ENCODE data around the gene B4GALT1.

The B4GALT1 gene

GRCh38 chr9:33167084-33167971 lies at the start of gene B4GALT1:
Gene B4GALT1 (minus strand): TSS chr9:33167336. CDS start chr9:33167169, 167 bp downstream.
- in situ Hi-C loops (cut with MboI; ENCODE audit: low sequenced_read_pairs), result no loop called here

- in situ Hi-C loops (cut with MboI; ENCODE audit: low sequenced_read_pairs), result no loop called here
These were observed 44.7 kb upstream of the B4GALT1 start for GRCh38 chr9:33211695-33212393.

DNA sequence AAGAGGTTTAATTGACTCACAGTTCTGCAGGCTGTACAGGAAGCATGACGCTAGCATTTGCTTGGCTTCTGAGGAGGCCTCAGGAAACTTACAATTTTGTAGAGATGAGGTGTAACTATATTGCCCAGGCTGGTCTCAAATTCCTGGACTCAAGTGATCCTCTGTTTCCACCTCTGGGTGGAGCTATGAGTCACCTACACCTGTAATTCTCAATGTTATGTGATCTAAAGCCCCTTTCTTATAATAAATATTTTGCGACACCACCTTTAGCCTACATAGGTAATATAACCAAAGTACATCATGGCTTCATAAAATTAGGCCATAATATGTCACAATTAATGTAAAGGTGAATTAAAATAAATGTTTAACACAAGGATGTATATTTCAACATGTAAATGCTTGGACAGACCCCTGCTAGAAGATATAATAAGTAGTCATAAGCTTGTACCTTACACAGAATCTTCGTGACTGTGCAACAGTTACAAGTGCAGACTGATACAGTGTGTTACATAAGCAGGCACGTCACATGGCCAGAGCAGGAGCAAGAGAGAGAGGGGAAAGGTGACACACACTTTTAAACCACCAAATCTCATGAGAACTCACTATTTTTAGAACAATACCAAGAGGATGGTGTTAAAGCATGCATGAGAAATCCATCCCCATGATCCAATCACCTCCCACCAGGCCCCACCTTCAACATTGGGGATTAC lies 43.0 kb upstream of the B4GALT1 start:
- in situ Hi-C loops (cut with MboI; ENCODE audit: low sequenced_read_pairs), result no loop called here

- in situ Hi-C loops (cut with MboI; ENCODE audit: low sequenced_read_pairs), result no loop called here
These were observed 42.3 kb upstream of the B4GALT1 start for GRCh38 chr9:33209394-33209793.

- in situ Hi-C loops (cut with MboI; ENCODE audit: low sequenced_read_pairs), result no loop called here
These were observed 35.5 kb upstream of the B4GALT1 start for GRCh38 chr9:33202552-33203201.

GRCh38 chr9:33202018-33202417 lies 34.9 kb upstream of the B4GALT1 start:
- in situ Hi-C loops (cut with MboI; ENCODE audit: low sequenced_read_pairs), result no loop called here

DNA sequence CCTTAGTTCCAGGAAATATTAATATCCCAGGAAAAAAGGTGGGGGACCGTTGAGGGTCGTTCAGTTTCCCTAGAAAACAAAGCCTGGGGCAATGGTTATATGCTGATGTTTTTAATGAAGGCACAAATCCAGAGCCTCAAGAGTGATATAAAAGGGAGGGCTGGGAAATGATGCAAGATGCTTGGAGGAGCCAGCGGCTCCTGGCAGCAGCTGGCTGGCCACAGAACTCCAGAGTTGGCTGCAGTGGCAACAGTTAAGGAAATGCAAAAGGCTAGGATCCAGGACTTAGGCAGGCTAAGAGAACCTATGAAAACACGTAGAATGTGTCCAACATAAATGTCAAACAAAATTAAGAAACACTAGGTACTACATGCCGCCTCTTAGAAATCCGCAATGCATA lies 31.0 kb upstream of the B4GALT1 start:
- in situ Hi-C loops (cut with MboI; ENCODE audit: low sequenced_read_pairs), result no loop called here

- in situ Hi-C loops (cut with MboI; ENCODE audit: low sequenced_read_pairs), result no loop called here
These were observed 30.4 kb upstream of the B4GALT1 start for GRCh38 chr9:33197279-33198152.

- in situ Hi-C loops (cut with MboI; ENCODE audit: low sequenced_read_pairs), result no loop called here
These were observed 29.6 kb upstream of the B4GALT1 start for GRCh38 chr9:33196736-33197135.

DNA sequence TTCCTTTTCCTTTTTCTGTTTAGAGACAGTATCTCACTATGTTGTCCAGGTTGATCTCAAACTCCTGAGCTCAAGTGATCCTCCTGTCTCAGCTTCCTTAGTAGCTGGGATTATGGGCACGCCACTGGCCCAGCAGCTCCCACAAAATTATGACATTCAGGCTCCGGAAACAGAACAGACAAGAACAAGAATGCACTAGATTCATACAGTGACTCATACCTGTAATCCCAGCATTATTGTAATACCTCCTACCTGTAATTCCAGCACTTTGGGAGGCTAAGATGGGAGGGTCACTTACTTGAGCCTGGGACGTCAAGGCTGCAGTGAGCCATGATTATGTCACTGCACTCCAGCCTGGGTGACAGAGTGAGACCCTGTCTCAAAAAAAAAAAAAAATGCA lies 26.7 kb upstream of the B4GALT1 start:
- in situ Hi-C loops (cut with MboI; ENCODE audit: low sequenced_read_pairs), result no loop called here

DNA sequence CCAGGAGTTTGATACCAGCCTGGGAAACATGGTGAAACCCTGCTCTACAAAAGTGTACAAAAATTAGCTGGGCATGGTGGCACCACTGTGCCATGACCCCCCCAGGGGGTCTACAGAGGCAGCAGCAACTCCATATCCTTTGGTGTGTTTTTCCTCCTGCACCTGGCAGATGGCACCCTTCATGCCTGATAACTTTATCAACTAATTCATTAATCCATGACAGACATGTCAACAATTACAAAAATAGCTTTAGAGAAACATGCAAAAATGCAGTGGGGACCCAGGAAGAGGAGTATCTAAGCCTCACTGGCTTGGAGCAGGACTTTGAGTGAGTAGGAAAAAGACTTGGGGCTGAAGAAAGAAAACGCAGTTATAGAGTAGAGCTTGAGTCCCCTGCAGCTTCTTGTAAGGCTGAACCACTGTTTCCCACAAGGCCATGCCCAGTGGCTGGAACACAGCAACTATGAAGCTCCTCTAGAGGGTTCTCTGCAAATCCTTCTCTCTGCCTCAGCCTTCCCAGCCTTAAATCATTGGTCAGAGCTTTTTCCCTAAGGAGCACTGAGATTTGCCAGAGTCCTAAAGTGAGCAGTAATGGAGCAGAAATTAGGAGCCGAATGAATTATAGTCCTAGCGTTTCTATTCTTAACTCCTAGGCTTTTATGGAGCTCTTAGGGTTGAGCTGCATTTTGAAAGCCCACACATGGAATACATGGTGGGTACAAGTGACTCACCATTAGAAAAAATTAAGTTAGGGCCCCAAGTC lies 25.5 kb upstream of the B4GALT1 start:
- in situ Hi-C loops (cut with MboI; ENCODE audit: low sequenced_read_pairs), result no loop called here

DNA sequence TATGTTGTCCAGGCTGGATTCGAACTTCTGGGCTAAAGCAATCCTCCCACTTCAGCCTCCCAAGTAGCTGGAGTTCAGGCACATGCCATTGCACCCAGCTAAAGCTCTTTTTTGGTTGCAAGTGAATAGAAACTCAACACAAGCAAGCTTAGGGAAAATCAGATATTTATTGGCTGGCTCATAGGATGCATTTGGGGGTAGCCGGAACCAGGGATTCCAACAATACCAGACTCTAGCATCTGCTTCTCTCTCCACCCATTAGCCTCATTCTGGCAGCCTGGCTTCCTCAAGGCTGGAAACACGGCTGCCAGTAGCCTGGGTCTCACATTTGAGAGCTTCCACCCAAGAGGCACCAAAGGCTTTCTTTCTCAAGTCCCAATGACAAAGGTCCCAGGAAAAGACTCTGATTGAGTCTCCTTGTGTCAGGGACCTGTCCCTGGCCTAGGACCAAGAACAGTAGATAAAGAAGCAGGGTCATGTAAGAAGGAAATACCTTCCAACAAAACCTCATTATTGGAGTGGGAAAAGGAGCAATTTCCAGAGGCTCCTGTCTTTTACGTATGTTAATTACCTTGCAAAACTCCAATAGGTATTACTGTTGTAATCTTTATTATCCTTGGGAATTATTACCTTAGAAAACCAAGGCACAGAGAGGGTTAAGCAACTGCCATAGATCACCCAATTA lies 23.0 kb upstream of the B4GALT1 start:
- in situ Hi-C loops (cut with MboI; ENCODE audit: low sequenced_read_pairs), result no loop called here

- in situ Hi-C loops (cut with MboI; ENCODE audit: low sequenced_read_pairs), result no loop called here
These were observed 22.2 kb upstream of the B4GALT1 start for GRCh38 chr9:33189331-33189791.

GRCh38 chr9:33188711-33189110 lies 21.6 kb upstream of the B4GALT1 start:
- in situ Hi-C loops (cut with MboI; ENCODE audit: low sequenced_read_pairs), result no loop called here

GRCh38 chr9:33187519-33188218 lies 20.5 kb upstream of the B4GALT1 start:
- in situ Hi-C loops (cut with MboI; ENCODE audit: low sequenced_read_pairs), result no loop called here

- in situ Hi-C loops (cut with MboI; ENCODE audit: low sequenced_read_pairs), result no loop called here
These were observed 19.5 kb upstream of the B4GALT1 start for GRCh38 chr9:33186457-33187168.

- in situ Hi-C loops (cut with MboI; ENCODE audit: low sequenced_read_pairs), result no loop called here
These were observed 18.7 kb upstream of the B4GALT1 start for GRCh38 chr9:33185858-33186257.

Measured in HL-60/S4 treated with retinoic acid at 250 ng/mL for 4 days and 3 days (cell line).